ENCODE data around the gene PRPS2.

PRPS2 gene

GRCh38 chrX:12817528-12817927, 26.3 kb downstream of the PRPS2 start:
- no peak for DNase-seq

DNA sequence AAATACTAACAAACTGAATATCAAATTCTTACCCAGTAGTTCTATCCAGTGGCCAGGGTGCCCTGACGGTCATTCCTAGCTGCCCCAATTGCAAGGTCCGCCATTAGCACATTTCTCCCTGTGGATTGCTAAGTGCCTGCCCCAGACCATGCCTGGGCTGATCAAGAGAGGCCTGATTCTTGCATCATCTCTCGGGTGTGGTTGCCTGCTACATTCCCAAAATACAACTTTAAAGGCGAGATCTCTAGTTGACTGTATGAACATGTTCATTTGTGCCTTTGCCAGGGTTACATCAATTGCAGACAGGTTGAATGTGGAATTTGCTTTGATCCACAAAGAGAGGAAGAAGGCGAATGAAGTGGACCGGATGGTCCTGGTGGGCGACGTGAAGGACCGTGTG, 28.0 kb downstream of the PRPS2 start:
- no peak for DNase-seq

- no peak for DNase-seq
These were observed 29.5 kb downstream of the PRPS2 start for GRCh38 chrX:12820737-12821136.

GRCh38 chrX:12824944-12825343, 33.7 kb downstream of the PRPS2 start:
- no peak for DNase-seq

DNA sequence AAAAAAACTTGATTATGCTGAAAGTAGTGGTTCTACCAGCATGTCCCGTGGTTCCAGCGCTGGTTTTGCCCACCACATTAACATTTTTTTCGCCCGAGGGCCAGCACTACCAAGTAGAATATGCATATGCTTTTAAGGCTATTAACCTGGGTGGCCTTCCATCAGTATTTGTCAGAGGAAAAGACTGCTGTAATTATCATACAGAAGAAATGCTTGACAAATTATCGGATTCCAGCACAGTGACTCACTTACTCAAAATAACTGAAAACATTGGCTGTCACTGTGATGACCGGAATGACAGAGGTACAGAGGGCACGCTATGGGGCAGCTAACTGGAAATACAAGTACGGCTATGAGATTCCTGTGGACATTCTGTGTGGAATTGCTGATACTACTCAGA, 34.6 kb downstream of the PRPS2 start:
- no peak for DNase-seq

DNA sequence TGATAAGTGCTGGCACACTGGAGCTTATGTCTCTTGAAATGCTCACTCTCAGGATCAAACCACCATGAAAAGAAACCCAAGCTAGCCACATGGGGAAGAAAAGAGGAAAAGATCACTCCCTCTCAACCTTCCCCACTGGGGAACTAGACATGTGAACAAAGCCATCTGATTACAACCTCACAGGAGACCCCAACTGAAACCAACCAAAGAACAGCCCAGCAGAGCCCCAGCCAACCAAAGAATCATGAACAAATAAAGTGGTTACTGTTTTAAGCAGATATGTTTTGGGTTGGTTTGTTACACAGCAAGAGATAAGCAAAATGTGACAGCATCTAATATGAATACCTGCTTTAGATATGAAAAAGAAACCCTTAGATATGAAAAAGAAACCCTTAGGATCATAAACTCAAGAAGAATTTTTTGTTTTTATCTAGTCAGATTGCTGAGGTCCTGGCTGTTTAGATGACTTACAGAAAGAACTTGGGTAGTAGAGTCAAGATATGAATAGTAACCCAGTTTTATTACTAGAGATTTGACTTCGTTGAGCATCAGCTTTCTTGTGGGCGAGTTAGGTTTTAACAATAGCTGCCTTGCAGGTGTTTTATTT, 52.0 kb downstream of the PRPS2 start:
- no peak for DNase-seq

GRCh38 chrX:12843668-12844279, 52.6 kb downstream of the PRPS2 start:
- no peak for DNase-seq

- no peak for DNase-seq
These were observed 53.1 kb downstream of the PRPS2 start for GRCh38 chrX:12844319-12844718.

DNA sequence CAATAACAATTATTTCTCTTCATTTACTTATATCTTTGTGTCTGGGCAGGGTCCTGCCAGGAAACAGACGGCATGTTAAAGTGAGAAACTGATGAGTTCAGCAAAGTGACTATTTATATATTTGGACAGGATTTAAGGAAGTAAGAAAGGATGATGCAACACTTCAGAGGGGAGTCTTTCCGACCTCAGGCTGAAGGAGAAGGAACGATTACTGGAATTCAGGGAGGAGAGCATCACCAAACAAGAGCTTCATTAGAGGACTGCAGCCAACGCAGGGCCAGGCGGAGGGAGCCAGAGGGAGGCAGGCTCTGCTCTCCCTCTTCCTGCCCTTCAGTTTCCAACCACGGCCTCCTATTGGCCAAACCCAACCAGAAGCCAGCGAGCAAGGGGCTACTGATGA, 74.1 kb downstream of the PRPS2 start:
- no peak for DNase-seq

DNA sequence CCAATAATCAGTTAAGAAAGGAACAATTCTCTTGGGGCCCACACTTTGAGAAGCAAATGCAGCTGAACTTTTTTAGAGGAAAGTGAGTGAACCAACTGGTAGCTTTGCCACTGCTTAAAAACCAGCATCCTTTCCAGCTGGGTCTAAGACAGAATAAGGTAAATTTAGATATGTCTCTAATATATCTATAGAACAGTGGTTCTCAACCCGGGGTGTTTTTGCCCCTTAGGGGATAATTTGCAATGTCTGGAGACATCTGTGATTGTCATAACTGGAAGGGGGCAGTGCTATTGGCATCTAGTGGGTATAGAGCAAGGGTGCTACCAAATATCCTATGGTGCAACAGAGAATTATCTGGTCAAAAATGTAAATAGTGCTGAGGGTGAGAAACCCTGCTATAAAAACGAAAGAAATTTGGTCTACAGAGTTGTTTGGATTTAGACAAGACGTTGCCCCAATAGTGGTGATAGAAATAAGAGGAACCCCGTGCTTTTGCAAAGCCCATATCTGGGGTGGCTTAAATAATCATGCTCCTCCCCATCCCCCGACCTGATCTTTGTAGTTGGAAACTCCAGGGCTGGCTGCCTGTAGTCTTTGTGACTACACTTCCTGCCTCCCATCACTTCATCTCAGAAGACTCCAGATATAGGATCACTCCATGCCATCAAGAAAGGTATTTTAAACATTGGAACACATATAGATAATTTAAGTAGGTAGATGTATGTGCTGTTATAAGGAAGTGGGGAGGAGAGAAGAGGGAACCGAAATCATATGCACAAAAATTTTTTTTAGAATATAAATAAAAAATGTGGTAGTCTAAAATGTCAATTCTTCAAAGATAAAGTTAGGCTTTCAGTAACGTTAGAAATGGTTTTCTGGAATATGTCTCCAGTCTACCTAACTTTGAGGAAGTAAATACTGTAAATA, 75.5 kb downstream of the PRPS2 start, which contains the start of gene TLR7:
Gene TLR7, plus strand, starts transcription at position 622 of the 927 bp plus-strand sequence. CDS start 507 bp downstream, outside the sequence.
- DNase-seq, result no peak

DNA sequence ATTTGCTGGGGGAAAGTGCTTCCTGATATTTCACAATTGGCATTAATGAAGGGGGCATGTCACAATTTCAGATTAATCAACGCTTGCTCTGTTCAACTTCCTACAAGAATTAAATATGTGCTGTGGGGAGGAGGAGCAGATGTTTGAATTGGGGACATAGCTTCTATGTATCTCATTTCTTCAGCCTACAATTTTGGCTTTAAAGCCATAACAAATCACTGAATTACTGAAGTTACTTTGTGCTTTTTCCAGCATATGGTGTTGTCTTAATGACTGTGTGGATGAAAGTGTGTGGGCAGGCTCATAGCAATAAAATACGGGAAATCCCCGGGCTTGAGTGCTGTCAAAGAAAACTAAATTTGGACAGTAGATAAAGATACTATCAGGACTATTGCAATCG, 76.5 kb downstream of the PRPS2 start:
- no peak for DNase-seq

- DNase-seq, result no peak
These were observed 77.5 kb downstream of the PRPS2 start for GRCh38 chrX:12868747-12869146.

- no peak for DNase-seq
These were observed 80.0 kb downstream of the PRPS2 start for GRCh38 chrX:12871257-12871656.

- no peak for DNase-seq
These were observed 81.5 kb downstream of the PRPS2 start for GRCh38 chrX:12872741-12873140.
